NCI-H1105 treated with DMSO at 0.1 percent for 48 hours (cell line): ENCODE data around the gene ACTL9.

Experiments used
- DNase-seq: peaks from one replicate; lab custom pipeline; 2025; lab: John Stamatoyannopoulos, UW

The ACTL9 gene

DNA sequence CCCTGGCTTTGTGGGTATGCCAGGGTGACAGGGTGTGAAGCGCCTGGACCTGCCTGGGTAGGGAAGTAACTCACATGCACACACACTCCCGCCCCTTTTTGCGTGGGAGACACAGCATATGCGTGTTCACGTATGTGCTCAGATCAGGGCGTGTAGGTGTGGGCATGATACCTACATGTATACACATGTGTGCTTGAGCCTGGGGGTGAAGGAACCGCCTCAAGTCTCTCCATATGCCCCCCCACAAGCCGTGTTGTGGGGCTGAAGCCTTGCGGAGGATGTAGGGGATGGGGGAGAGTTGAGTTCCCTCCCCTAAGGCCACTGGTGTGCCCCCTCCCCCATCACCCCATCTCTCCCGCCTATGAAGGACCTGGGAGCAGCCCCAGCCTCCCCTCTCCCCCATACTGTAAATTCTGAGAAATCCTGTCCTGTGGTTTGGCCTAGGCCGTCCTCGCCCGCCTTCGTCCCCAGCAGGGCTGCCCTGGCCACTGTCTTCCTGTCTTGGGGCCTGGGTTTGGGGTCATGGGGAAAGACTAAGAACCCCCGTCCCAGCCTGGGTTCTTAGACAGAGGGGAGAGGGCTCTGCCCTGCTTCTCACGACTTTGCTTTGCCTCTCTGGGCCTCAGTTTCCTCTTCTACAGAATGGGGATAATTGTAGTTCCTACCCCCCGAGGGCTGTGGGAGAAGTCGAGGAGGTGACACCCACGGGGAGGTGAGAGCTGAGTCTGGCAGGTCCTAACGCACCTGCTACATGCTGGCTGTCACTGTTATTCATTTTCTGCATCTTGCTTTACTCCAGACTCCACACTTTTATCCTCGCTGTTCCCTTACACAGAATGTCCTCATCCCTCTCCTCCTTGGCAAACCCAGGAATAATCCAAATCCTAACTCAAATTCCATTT, 14.3 kb downstream of the ACTL9 start:
- no peak for DNase-seq

DNA sequence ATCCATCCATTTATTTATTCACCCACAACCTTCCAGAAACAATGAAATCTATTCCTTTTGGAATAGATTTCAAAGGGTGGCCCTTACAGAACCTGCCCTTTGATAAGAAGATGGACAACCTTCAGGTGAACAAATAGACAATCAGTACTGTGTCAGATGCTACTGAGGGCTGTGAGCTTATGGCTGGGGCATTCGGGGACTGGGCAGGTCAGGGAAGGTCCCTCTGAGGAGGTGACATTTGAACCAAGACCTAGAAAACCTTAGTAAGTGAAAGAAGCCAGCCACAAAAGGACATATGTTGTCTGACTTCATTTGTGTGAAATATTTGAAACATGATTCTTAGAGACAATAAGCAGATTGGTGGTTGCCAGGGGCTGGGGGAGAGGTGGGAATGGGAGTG, 15.7 kb downstream of the ACTL9 start:
- no peak for DNase-seq

DNA sequence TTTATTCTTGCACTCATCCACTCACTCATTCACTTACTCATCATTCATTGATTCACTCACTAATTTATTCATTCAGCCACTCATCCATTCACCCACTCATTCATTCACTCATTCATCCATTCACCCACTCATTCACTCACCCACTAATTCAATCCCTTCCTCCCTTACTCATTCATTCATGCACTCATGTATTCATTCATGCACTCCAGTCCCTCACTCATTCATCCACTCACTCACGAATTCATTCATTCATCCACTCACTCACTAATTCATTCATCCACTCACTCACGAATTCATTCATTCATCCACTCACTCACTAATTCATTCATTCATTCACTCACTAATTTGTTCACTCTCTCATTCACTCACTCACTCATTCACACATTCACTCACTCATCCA, 16.1 kb downstream of the ACTL9 start:
- DNase-seq, result no peak

GRCh38 chr19:8681345-8682029, 17.1 kb downstream of the ACTL9 start:
- DNase-seq, result no peak

- no peak for DNase-seq
These were observed 17.8 kb downstream of the ACTL9 start for GRCh38 chr19:8680676-8681344.

DNA sequence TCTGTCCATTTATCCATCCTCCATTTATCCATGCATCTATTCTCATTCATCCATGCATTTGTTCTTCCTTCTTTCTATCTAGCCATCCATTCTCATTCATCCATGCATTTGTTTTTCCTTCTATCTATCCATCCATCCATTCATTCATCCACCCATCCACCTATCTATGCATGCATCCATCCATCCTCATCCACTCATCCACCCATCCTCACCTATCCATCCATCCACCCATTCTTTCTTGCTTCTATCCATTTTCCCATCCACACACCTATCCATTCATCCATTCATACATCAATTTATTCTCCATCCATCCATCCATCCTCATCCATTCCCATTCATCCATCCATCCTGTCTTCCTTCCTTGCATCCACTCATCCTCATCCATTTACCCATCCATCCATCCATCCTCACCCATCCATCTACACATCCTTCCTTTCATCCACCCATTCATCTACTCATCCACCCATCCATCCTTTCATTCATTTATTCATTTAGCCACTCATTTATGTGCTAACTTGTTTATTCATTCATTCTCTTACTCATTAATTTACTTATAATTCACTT, 20.3 kb downstream of the ACTL9 start:
- DNase-seq, result no peak

DNA sequence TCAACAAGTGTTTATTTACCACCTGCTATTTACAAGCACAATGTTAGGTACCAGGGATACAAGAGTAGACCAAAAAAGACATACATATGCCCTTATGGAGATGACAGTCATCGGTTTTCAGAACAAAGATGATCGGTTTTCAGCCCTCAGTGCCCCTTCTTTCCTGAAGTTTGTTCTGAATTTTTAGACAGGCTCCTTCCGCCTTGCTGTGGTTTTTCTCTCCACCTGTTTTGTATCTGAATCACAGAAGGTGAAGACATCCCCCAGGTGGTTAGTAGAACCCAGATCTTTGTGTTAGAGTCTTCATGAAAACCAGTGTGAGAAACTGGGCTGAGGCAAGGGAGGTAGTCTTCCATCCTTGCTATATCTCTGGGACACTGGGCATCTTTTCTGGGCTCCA, 23.5 kb downstream of the ACTL9 start:
- DNase-seq, result no peak

GRCh38 chr19:8673276-8673891, 25.2 kb downstream of the ACTL9 start:
- DNase-seq, result no peak

- DNase-seq, result no peak
These were observed 31.7 kb downstream of the ACTL9 start for GRCh38 chr19:8666814-8667405.

- DNase-seq, result no peak
These were observed 33.0 kb downstream of the ACTL9 start for GRCh38 chr19:8665468-8666213.

GRCh38 chr19:8664671-8665057, 33.9 kb downstream of the ACTL9 start:
- DNase-seq, result no peak

GRCh38 chr19:8663920-8664670, 34.5 kb downstream of the ACTL9 start:
- no peak for DNase-seq

- DNase-seq, result no peak
These were observed 36.3 kb downstream of the ACTL9 start for GRCh38 chr19:8662263-8662662.

DNA sequence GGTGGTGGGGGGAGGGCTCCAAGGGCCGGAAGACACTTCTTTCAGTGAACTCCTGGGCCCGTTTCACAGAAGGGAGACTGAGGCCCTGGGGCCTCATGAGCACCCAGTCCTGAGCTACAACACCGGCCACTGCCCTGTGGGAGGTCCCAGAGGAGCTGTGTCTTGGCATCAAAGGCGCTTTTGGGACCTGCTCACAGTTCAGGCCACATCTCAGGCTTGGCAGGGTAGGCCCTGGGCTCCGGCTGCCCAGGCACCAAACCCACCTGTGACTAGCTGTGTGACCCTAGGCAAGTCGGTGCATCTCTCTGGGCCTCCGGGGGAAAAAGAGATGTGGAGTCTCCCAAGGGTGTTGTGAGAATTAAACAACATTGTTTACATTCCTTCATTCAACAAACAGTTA, 38.7 kb downstream of the ACTL9 start:
- DNase-seq, result no peak

- no peak for DNase-seq
These were observed 40.7 kb downstream of the ACTL9 start for GRCh38 chr19:8657869-8658268.

GRCh38 chr19:8655340-8655709, 43.3 kb downstream of the ACTL9 start:
- no peak for DNase-seq

DNA sequence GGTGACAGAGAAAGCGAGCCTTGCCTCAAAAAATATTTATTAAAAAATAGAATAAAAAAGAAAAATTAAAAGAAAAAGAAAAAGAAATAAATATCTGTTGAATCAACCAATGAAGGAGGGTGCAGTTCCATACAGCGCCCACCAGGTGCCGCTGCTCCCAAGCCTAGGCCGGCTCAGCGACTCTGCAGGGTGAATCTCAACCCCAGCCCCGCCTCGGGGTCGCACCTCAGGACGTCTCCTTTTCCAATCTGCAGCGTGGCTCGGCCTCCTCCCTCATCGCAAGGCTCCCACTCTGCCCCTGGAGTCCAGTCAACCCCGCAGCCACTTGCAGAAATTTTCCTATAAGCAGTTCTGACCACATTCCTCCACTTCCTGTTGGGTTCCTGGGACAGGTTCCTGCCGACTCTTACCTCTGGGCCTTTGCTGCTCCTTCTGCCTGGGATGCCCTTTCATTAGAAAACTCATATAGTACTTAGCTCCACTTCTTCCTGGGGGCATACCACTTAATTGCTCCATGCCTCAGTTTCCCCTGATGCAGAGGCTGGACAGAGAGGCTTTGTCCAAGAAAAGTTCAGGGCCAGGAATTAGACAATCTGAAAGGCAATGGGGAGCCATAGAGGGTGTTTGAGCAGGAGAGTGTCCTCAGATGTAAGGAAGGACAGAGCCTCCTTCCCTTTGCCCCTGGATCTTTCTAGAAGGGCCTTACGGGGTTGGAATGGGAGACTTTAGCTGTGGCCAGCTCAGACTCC, 43.8 kb downstream of the ACTL9 start:
- peak; percentile 10 for DNase-seq

- no peak for DNase-seq
These were observed 50.4 kb downstream of the ACTL9 start for GRCh38 chr19:8648240-8648639.
